ENCODE data around the gene DDX60.

Gene DDX60

GRCh38 chr4:168360271-168360670, 41.7 kb upstream of the DDX60 start:
- Histone ChIP-seq H3K4me3 (ENCODE audit: low read depth, low read length) (no peak overlapping the region), H2AFZ (no peak overlapping the region), H3K36me3 (ENCODE audit: control insufficient read depth, insufficient read depth, low read length) (no peaks in the 10 kb centered on the region), H3K4me1 (no peaks in the 10 kb centered on the region), H3K79me2 (no peaks in the 10 kb centered on the region), H3K4me2 (ENCODE audit: low read length) (no peak overlapping the region), H3K9me3 (ENCODE audit: control insufficient read depth, low read length) (no peaks in the 10 kb centered on the region), H3K27ac (no peak overlapping the region), H3K27me3 (ENCODE audit: control insufficient read depth, insufficient read depth, low read length) (no peaks in the 10 kb centered on the region), H3K9ac (no peak overlapping the region)
- TF ChIP-seq CTCF (IDR thresholded peaks at IDR 0.05) = no peak

- no peak for TF ChIP-seq CTCF (IDR thresholded peaks at IDR 0.05)
- H3K9ac ChIP-seq = no peak overlapping the region
- H3K9me3 ChIP-seq (ENCODE audit: control insufficient read depth, low read length) = no peaks in the 10 kb centered on the region
- H2AFZ ChIP-seq = no peak overlapping the region
- H3K79me2 ChIP-seq = no peaks in the 10 kb centered on the region
- H3K36me3 ChIP-seq (ENCODE audit: control insufficient read depth, insufficient read depth, low read length) = no peaks in the 10 kb centered on the region
- no peaks in the 10 kb centered on the region for H3K27me3 ChIP-seq (ENCODE audit: control insufficient read depth, insufficient read depth, low read length)
- no peak overlapping the region for H3K4me3 ChIP-seq (ENCODE audit: low read depth, low read length)
- no peak overlapping the region for H3K4me2 ChIP-seq (ENCODE audit: low read length)
- H3K27ac ChIP-seq = no peak overlapping the region
- H3K4me1 ChIP-seq = no peaks in the 10 kb centered on the region
These were observed 39.4 kb upstream of the DDX60 start for GRCh38 chr4:168357941-168358340.

GRCh38 chr4:168353746-168354145, 35.2 kb upstream of the DDX60 start:
- H3K4me2 ChIP-seq (ENCODE audit: low read length) = no peak overlapping the region

GRCh38 chr4:168337550-168337940, 19.0 kb upstream of the DDX60 start:
- no peaks in the 10 kb centered on the region for H3K27me3 ChIP-seq (ENCODE audit: control insufficient read depth, insufficient read depth, low read length)
- H3K4me2 ChIP-seq (ENCODE audit: low read length) = no peak overlapping the region
- no peaks in the 10 kb centered on the region for H3K36me3 ChIP-seq (ENCODE audit: control insufficient read depth, insufficient read depth, low read length)
- no peak overlapping the region for H2AFZ ChIP-seq
- no peak for TF ChIP-seq CTCF (IDR thresholded peaks at IDR 0.05)
- H3K79me2 ChIP-seq = no peaks in the 10 kb centered on the region
- no peak overlapping the region for H3K9ac ChIP-seq
- H3K27ac ChIP-seq = no peak overlapping the region
- no peaks in the 10 kb centered on the region for H3K9me3 ChIP-seq (ENCODE audit: control insufficient read depth, low read length)
- no peak overlapping the region for H3K4me3 ChIP-seq (ENCODE audit: low read depth, low read length)
- no peaks in the 10 kb centered on the region for H3K4me1 ChIP-seq

More at GRCh38 chr4:168353746-168354145, 35.2 kb upstream of the DDX60 start:
- H3K36me3 ChIP-seq (ENCODE audit: control insufficient read depth, insufficient read depth, low read length) = no peaks in the 10 kb centered on the region
- H3K79me2 ChIP-seq = no peaks in the 10 kb centered on the region
- H3K9me3 ChIP-seq (ENCODE audit: control insufficient read depth, low read length) = no peaks in the 10 kb centered on the region
- H3K27me3 ChIP-seq (ENCODE audit: control insufficient read depth, insufficient read depth, low read length) = no peaks in the 10 kb centered on the region
- no peak overlapping the region for H2AFZ ChIP-seq
- H3K4me1 ChIP-seq = no peaks in the 10 kb centered on the region
- no peak overlapping the region for H3K27ac ChIP-seq
- no peak for TF ChIP-seq CTCF (IDR thresholded peaks at IDR 0.05)
- H3K9ac ChIP-seq = no peak overlapping the region
- H3K4me3 ChIP-seq (ENCODE audit: low read depth, low read length) = no peak overlapping the region

GRCh38 chr4:168336837-168337549, 18.4 kb upstream of the DDX60 start:
- no peak for TF ChIP-seq CTCF (IDR thresholded peaks at IDR 0.05)
- H3K4me1 ChIP-seq = no peaks in the 10 kb centered on the region

More at GRCh38 chr4:168336837-168337549, 18.4 kb upstream of the DDX60 start:
- Histone ChIP-seq H3K36me3 (ENCODE audit: control insufficient read depth, insufficient read depth, low read length) (no peaks in the 10 kb centered on the region), H3K79me2 (no peaks in the 10 kb centered on the region), H3K27me3 (ENCODE audit: control insufficient read depth, insufficient read depth, low read length) (no peaks in the 10 kb centered on the region), H3K4me3 (ENCODE audit: low read depth, low read length) (no peak overlapping the region), H3K9me3 (ENCODE audit: control insufficient read depth, low read length) (no peaks in the 10 kb centered on the region), H3K4me2 (ENCODE audit: low read length) (no peak overlapping the region), H3K9ac (no peak overlapping the region), H3K27ac (no peak overlapping the region), H2AFZ (no peak overlapping the region)
